GM12801 (cell line): ENCODE measurements around the gene FCN1.

Source experiments
- TF ChIP-seq, protein P1 (sequence below): IDR thresholded peaks from one replicate; pipeline ENCODE4 v1.5.1; 2011; ENCODE audit warnings: control low read depth; ENCODE audit not compliant: insufficient read length; ENCODE audit errors: extremely low read depth

The FCN1 gene

GRCh38 chr9:134895567-134895907 is 22.2 kb downstream of the FCN1 start:
- TF ChIP-seq, protein P1, sequence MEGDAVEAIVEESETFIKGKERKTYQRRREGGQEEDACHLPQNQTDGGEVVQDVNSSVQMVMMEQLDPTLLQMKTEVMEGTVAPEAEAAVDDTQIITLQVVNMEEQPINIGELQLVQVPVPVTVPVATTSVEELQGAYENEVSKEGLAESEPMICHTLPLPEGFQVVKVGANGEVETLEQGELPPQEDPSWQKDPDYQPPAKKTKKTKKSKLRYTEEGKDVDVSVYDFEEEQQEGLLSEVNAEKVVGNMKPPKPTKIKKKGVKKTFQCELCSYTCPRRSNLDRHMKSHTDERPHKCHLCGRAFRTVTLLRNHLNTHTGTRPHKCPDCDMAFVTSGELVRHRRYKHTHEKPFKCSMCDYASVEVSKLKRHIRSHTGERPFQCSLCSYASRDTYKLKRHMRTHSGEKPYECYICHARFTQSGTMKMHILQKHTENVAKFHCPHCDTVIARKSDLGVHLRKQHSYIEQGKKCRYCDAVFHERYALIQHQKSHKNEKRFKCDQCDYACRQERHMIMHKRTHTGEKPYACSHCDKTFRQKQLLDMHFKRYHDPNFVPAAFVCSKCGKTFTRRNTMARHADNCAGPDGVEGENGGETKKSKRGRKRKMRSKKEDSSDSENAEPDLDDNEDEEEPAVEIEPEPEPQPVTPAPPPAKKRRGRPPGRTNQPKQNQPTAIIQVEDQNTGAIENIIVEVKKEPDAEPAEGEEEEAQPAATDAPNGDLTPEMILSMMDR: no peak

- TF ChIP-seq, protein P1: no peak
Measured at GRCh38 chr9:134895097-134895496, 22.6 kb downstream of the FCN1 start.

- TF ChIP-seq, protein P1: no peak
Measured at GRCh38 chr9:134894136-134894860, 23.4 kb downstream of the FCN1 start.

GRCh38 chr9:134892820-134893420 is 24.8 kb downstream of the FCN1 start:
- TF ChIP-seq, protein P1: no peak

DNA sequence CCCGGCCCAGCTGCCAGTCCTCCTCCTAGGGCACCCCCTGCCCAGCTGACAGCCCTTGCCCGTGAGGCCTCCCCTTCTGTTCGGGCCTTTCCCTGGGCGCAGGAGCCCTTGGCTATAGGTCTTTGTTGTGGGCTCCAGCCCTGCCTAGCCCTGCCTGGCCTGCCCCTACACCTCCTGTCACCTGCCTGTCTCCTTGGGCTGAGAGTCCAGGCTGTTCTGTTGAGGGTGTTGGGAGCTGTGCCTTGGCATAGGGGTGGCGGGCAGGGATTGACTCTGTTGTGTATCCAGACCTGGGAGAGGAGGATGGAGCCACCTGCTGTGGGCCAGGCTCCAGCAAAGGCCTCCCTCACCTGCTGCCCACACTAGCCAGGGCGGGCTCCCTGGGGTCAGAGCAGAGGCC is 25.5 kb downstream of the FCN1 start:
- TF ChIP-seq, protein P1: no peak

DNA sequence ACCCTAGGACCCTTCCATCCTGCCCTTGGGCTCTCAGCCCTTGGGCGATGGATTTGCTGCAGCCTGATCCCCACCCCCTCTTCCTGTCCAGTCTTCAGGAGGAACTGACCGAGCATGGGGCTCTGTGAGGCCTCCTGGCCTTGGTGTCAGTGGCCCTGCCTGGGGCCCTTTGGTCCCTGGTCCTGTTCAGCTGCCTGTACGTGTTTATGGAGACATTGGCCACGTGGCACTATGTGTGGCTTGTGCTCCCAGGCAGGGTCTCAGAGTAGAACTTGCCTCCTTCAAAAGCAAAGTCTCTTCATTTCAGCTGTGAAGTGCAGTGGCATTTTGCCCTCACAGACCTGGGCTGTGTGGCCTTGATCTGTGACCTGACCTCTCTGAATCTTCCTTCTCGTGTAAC is 26.0 kb downstream of the FCN1 start:
- TF ChIP-seq, protein P1: no peak

DNA sequence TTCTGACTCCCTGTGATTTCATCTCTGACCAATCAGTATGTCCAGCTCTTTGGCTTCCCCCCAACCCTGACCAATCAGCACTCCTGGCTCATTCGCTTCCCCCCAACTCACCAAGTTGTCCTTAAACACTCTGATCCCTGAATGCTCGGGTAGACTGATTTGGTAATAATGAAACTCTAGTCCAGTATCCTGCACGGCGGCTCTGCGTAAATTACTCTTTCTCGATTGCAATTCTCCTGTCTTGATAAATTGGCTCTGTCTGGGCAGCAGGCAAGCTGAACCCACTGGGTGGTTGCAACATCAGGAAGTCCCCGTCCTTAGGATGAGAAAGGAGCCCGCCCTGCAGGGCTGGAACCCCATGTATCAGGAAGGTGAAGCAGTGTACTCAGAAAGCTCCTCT is 26.7 kb downstream of the FCN1 start:
- TF ChIP-seq, protein P1: no peak

DNA sequence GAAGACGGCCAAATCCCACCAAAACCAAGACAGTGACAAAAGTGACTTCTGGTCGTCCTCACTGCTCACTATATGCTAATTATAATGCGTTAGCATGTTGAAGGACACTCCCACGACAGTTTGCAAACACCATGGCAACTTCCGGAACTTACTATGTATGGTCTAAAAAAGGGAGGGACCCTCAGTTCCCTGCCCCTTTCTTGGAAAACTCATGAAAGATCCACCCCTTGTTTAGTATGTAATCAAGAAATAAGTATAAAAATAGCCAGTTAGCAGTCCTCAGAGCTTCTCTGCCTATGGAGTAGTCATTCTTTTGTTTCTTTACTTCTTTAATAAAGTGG is 27.6 kb downstream of the FCN1 start:
- TF ChIP-seq, protein P1: no peak
